Renal cortical epithelial cell (primary cell): ENCODE measurements around the gene CARS2. TPM values are rescaled to one million over a fixed set of nuclear protein-coding genes. Genes with fewer than 3 reads are reported as not detected.
"Not testable (repeated sequence)": the region's sequence is repeated elsewhere in the genome, so short reads cannot be mapped to it uniquely, and the experiment has no call there.

ENCODE experiments used
- DNase-seq: peaks from one replicate; pipeline ENCODE4 v3.0.0-alpha.2; 2011; ENCODE audit warnings: low read depth
- total RNA-seq: library from RNA; depleted of rRNA; stranded (reverse); fragments of >200 nt; gene quantifications from 2 replicates; pipeline ENCODE4 v1.2.3, GENCODE V29; 2014

CARS2 gene
- total RNA-seq, 1 donor from 2014 or later, result 73.5 TPM

- no peak for DNase-seq
These were observed 67.7 kb downstream of the CARS2 start for GRCh38 chr13:110638257-110638656.

GRCh38 chr13:110637747-110638146 is 68.2 kb downstream of the CARS2 start:
- DNase-seq, result no peak

GRCh38 chr13:110637275-110637674 is 68.6 kb downstream of the CARS2 start:
- DNase-seq, result no peak

- DNase-seq, result no peak
These were observed 69.2 kb downstream of the CARS2 start for GRCh38 chr13:110636701-110637201.

DNA sequence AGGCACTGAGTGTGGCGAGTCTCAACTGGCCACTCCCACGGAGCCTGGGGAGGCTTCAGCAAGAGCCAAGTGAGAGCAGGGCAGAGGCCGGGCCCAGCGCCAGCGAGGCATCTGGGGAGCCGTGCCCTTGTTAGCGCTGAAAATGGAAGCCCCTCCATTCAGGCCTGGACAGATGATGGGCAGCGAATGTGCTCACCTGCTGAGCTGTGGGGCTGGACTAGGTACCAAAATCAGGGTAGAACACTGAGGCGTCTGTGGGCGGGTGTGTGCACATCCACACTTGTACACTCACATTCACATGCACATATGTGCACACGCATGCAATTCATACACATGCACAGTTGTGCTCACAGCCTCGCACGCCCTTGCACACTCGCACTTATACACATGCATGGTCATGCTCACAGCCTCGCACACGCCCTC is 69.9 kb downstream of the CARS2 start:
- DNase-seq, result no peak

GRCh38 chr13:110635405-110636002 is 70.4 kb downstream of the CARS2 start:
- DNase-seq, result no peak

GRCh38 chr13:110634558-110634957 is 71.4 kb downstream of the CARS2 start:
- DNase-seq, result no peak

GRCh38 chr13:110633776-110634175 is 72.1 kb downstream of the CARS2 start:
- no peak for DNase-seq

DNA sequence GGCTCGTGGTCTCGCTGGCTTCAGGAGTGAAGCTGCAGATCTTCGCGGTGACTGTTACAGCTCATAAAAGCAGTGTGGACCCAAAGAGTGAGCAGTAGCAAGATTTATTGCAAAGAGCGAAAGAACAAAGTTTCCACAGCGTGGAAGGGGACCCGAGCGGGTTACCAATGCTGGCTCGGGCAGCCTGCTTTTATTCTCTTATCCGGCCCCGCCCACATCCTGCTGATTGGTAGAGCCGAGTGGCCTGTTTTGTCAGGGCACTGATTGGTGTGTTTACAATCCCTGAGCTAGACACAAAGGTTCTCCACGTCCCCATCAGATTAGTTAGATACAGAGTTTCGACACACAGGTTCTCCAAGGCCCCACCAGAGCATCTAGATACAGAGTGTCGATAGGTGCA is 73.7 kb downstream of the CARS2 start:
- not testable (repeated sequence) for DNase-seq

DNA sequence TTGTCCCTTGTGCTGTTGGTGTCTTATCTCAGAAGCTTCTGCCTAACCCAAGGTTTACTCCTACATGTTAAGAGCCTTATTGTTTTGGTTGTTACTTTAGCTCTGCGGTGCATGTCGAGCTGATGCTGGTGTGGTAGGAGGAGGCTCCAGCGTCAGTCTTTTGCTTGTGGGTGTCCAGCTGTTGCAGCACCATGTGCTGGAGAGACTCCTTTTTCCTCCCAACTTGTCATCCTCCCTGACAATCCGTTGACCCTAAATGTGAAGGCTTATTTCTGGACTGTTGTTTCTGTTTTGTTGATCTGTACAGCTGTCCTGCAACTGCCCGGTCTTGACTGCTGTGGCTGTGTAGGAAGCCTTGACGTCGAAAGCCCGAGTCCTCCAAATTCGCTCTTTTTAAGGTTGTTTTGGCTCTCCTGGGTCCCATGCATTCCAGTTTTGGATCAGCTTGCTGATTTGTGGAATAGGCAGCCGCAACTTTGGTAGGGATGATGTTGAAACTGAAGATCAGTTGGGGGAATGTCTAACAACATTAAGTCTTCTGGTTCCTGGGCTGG is 75.3 kb downstream of the CARS2 start:
- DNase-seq, result no peak

DNA sequence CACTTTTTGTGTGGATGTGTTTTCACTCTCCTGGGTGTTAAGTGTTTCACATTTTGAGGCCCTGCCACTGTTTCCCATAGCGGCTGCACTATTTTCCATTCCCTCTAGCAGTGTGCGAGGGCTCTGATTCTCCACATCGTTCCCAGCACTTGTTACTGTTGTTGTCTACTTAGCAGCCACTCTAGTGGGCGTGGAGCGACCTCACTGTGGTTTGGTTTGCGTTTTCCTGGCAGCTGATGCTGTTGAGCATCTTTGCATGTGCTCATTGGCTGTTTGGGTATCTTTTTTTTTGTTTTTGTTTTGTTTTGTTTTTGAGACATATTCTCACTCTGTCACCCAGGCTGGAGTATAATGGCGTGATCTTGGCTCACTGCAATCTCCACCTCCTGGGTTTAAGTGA is 76.2 kb downstream of the CARS2 start:
- no peak for DNase-seq

DNA sequence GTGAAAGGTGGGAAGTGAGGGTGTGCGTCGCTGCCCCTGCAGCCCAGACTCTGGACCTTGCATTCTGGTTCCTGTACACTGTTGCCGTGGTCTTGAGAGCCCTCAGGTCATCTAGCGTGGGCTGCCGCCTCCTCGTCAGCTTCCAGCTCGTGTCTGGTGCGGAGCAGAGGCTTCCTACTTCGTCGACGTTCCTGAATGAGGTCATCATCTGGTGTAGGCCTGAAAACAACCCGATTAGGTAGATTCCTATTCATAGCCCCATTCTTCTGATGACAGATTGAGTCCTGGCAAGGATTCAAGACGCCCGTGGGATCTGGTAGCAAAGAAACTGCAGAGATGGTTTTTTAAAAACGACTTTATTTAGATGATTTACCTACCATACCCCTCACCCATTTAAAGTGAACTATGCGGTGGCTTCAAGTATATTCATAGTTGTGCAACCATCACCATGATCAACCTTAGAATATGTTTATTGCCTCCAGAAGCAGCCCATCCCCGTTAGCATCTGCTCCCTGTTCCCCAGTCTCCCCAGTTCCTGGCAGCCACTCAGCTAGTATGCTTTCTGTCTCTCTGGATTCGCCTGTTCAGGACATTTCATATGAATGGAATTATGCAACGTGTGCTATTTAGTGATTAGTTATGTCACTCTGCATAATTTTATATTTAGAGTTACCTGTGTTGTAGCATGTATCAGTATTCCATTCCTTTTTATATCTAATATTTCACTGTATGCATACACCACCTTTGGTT is 76.8 kb downstream of the CARS2 start:
- no peak for DNase-seq

DNA sequence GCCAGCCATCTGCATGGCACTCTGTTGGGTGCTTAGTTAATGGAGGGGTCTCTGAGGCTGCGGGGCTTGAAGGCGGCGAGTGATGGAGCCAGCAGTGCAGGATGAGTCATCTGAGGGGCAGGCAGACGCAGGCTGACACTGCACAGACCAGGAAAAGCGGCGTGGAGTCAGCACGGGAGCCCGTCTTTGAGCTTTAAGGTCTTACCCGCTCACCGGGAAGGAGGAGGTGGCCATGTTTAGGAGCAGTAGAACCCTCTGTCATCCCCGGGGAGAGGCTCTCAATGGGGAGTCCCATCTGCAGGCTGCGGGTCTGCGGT is 77.5 kb downstream of the CARS2 start:
- no peak for DNase-seq

- no peak for DNase-seq
These were observed 78.0 kb downstream of the CARS2 start for GRCh38 chr13:110627761-110628476.

- DNase-seq, result no peak
These were observed 78.6 kb downstream of the CARS2 start for GRCh38 chr13:110627351-110627750.

- DNase-seq, result no peak
These were observed 79.4 kb downstream of the CARS2 start for GRCh38 chr13:110626521-110626920.

DNA sequence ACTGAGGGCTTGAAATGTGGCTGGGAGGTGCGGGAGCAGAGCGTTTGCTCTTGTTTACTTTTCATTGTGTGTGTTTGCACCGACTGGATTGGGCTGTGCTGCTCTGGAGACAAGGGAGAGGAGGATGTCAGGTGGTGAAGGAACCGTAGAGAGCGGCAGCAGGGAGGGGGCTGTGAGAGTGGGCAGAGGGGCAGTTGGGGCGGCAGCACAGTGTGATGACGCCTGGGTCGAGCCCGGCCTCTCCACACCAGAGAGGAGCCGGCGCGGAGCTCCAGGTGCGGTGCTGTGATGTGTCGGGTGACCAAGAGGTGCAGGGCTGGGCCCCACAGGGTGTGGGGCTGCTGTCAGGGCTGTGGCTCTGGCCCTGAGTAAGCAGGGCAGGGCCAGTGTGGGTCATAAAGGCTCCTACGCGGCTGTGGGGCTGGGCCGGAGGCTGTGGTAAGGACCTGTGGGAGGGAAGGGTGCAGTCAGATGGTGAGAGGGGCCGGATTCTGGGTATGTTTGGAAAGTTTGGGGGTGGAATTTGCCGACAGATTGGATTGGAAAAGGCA is 80.1 kb downstream of the CARS2 start:
- no peak for DNase-seq

DNA sequence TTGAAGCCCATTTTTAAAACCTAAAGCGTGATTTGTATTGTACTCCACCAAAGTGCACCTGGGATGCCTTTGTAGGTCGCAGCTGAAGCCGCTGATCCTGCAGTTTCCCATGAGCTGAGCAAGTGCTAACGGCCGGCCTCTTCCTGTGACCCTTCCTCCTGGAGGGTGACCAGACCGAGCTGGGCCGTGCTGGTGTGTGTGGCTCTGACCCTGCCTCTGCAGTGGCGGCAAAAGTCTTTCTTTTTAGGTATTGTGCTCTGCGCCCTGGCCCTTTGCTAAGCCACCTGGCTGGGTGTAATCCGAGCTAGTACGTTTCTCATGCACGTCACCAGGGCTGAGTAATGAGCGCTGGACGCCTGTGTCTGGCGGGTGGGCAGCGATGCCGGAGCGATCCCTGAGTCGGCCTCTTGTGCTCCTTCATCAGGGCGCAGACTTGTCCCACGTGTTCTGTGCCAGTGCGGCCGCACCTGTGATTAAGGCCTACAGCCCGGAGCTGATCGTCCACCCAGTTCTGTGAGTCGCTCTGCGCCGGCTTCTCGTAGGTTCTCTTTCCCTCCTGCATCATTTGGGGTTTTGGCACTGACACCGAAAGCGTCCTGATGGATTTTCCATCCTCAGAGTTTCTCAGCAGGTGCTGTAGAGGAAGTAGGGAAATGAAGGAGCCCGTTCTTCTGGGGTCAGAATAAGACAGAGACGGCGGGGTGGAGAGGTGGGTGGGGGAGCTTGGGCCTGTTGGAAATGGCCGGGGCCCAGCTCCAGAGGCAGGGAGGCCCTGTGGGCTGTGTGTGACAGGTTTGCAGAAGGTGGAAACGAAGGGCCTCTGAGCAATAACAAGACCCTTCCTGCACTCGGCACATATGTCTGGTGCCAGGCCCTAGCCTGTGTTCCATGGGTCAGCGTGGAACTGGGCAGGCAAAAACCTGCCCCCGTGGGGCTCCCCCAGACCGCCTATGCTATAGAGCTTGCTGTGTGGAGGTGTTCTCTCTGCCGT is 80.9 kb downstream of the CARS2 start:
- DNase-seq, result no peak

DNA sequence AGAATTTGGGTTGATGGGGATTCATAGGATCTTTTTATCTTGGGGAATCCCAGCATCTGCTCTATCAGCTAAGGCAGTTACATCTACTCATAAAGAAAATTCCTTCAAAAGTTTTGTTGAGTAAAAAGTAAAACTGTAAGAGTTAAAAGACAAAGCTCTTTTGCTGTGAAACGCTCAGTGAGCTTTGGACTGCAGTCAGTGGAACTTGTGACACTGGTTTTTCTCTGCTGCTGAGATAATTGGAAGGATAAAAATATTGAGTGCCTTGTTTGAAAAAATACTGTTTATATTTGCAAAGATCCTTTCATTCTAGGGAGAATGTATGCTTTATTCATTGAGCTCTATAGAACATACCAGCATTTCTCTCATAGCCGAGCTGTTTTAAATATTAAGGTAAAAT is 85.3 kb downstream of the CARS2 start:
- no peak for DNase-seq

DNA sequence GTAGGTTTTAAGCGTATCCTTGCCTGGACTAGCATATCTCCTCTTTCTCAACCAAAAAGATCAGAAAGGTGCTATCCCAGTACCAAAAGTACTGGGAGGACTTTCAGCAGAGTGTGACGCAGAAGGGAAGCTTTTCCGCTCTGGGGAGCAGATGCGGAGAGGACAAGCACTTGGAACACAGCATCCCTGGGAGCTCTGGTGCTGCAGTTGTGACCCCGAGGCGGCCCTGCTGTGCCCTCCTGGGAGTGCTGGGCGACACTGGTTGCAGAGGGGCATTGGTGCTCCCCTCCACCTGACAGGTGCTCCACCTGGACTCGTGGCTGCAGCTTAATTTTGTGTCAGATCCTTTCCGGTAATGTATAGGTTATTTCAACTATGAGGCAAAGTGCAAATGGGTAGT is 87.1 kb downstream of the CARS2 start:
- no peak for DNase-seq

- no peak for DNase-seq
These were observed 87.7 kb downstream of the CARS2 start for GRCh38 chr13:110618167-110618566.
